Measurements from ENCODE around the gene SCGB1C1.
"Not testable (repeated sequence)": the region's sequence is repeated elsewhere in the genome, so short reads cannot be mapped to it uniquely, and the experiment has no call there.

Gene SCGB1C1

GRCh38 chr11:192674-193128, at the start of gene SCGB1C1:
Gene SCGB1C1, plus strand, starts transcription at chr11:193078. Its CDS starts 22 bp downstream, at chr11:193100.
- H3K4me3 ChIP-seq (ENCODE audit: control insufficient read depth, low read depth, low read length); DNase-seq (ENCODE audit: low read depth): not testable (repeated sequence)

GRCh38 chr11:180242-180641, 12.6 kb upstream of the SCGB1C1 start:
- not testable (repeated sequence) for DNase-seq (ENCODE audit: low read depth); H3K4me3 ChIP-seq (ENCODE audit: control insufficient read depth, low read depth, low read length)

DNA sequence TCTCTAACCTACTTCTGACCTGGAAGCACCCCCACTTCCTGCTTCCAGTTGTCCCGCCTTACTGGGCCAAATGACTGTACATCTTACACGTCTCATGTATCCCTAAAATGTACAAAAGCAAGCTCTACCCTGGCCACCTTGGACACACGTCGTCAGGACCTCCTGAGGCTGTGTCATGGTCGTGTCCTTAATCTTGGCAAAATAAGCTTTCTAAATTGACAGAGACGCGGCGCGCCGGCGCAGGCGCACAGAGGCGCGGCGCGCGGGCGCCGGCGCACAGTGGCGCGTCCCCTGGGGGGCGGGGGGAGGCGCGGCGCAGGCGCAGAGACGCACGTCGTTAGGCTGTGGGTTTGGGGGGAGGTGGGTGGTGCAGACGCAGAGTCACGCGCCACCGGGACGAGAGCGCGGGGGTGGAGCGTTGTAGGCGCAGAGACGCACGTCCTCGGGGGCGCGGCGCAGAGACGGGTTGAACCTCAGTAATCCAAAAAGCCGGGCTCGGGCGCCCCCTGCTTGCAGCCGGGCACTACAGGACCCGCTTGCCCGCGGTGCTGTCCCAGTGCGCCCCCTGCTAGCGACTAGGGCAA, 3.6 kb upstream of the SCGB1C1 start:
- DNase-seq (ENCODE audit: low read depth), result peak; percentile 20
- not testable (repeated sequence) for H3K4me3 ChIP-seq (ENCODE audit: control insufficient read depth, low read depth, low read length)

GRCh38 chr11:189843-190311, 3.0 kb upstream of the SCGB1C1 start:
- not testable (repeated sequence) for H3K4me3 ChIP-seq (ENCODE audit: control insufficient read depth, low read depth, low read length)

GRCh38 chr11:190546-190945, 2.3 kb upstream of the SCGB1C1 start:
- DNase-seq (ENCODE audit: low read depth); H3K4me3 ChIP-seq (ENCODE audit: control insufficient read depth, low read depth, low read length): not testable (repeated sequence)

More at GRCh38 chr11:189843-190311, 3.0 kb upstream of the SCGB1C1 start:
- DNase-seq (ENCODE audit: low read depth), result not testable (repeated sequence)

DNA sequence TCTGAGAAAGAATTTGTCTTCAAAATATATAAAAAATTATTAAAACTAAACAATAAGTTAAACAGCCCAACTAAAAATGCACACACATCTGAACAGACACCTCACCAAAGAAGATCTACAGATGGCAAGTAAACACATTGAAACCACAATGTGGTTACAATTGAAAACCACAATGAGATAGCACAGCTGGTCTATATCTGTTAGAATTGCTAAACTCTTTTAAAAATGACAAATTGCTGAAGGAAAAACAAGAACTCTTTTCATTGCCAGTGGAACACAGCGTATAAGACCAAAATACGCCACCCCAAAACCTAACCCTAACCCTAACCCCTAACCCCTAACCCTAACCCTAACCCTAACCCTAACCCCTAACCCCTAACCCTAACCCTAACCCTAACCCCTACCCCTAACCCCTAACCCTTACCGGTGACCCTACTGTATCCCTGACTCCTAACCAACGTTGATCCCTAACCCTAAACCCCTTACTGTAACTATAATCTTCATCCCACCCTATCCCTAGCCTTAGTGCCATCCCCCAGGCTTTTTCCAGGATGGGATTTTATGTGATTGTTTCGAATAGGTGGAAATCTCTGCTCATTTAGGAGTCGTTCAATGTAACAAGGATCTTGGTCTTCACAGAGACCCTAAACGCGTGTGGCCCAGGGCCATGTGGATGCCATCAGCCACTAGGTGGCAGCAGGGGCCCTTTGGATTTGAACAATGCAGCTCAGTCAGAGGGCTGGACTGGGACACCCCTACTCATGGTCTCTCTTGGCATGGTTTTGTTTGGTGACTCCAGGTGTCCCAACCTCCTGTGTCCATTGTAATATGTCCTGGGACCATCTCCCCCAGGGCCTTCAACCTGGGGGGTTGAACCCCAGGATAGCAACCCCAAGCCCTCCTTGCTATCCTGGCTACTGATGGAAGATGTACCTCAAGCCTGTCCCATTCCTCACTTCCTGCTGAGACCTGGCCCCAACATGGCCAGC, 1.1 kb upstream of the SCGB1C1 start:
- DNase-seq (ENCODE audit: low read depth); H3K4me3 ChIP-seq (ENCODE audit: control insufficient read depth, low read depth, low read length): not testable (repeated sequence)
- peak; percentile 27 for TF ChIP-seq CTCF (conservative IDR thresholded peaks at IDR 0.05; ENCODE audit: control insufficient read depth, insufficient read depth, low read depth, low read length)

- H3K4me3 ChIP-seq (ENCODE audit: control insufficient read depth, low read depth, low read length); DNase-seq (ENCODE audit: low read depth): not testable (repeated sequence)
Observed at GRCh38 chr11:193481-193880, 603 bp downstream of the SCGB1C1 start.

GRCh38 chr11:196786-197731, 4.2 kb downstream of the SCGB1C1 start:
- no peak overlapping the region for H3K4me3 ChIP-seq (ENCODE audit: control insufficient read depth, low read depth, low read length)
- TF ChIP-seq CTCF (conservative IDR thresholded peaks at IDR 0.05; ENCODE audit: control insufficient read depth, insufficient read depth, low read depth, low read length), result no peak
- DNase-seq (ENCODE audit: low read depth), result no peak

- H3K4me3 ChIP-seq (ENCODE audit: control insufficient read depth, low read depth, low read length), result no peak overlapping the region
- DNase-seq (ENCODE audit: low read depth), result no peak
- no peak for TF ChIP-seq CTCF (conservative IDR thresholded peaks at IDR 0.05; ENCODE audit: control insufficient read depth, insufficient read depth, low read depth, low read length)
Observed at GRCh38 chr11:197741-198235, 4.9 kb downstream of the SCGB1C1 start.
